HEK293T (cell line): ENCODE results near the gene OR4C45.

Experiments used
- BHLHE40 ChIP-seq: fragments of 450-650 bp; IDR thresholded peaks from 2 replicates; pipeline ENCODE4 v1.6.1; 2016; ENCODE audit warnings: mild to moderate bottlenecking, moderate library complexity, borderline replicate concordance
- ELF4 ChIP-seq: fragments of 450-650 bp; IDR thresholded peaks from 2 replicates; pipeline ENCODE4 v1.6.1; 2017; ENCODE audit warnings: antibody characterized with exemption
- FOXM1 ChIP-seq: fragments of 450-650 bp; IDR thresholded peaks from 2 replicates; pipeline ENCODE4 v1.6.1; 2017; ENCODE audit warnings: mild to moderate bottlenecking, borderline replicate concordance
- LEF1 ChIP-seq: fragments of 450-650 bp; IDR thresholded peaks from 2 replicates; pipeline ENCODE4 v1.6.1; 2017; ENCODE audit warnings: mild to moderate bottlenecking, borderline replicate concordance
- NFRKB ChIP-seq: fragments of 450-650 bp; IDR thresholded peaks from 2 replicates; pipeline ENCODE4 v1.6.1; 2016; ENCODE audit warnings: mild to moderate bottlenecking, moderate library complexity
- SP1 ChIP-seq: fragments of 450-650 bp; IDR thresholded peaks from 2 replicates; pipeline ENCODE4 v1.6.1; 2017
- SUZ12 ChIP-seq: fragments of 450-650 bp; IDR thresholded peaks from 2 replicates; pipeline ENCODE4 v1.6.1; 2016; ENCODE audit warnings: mild to moderate bottlenecking

DNA sequence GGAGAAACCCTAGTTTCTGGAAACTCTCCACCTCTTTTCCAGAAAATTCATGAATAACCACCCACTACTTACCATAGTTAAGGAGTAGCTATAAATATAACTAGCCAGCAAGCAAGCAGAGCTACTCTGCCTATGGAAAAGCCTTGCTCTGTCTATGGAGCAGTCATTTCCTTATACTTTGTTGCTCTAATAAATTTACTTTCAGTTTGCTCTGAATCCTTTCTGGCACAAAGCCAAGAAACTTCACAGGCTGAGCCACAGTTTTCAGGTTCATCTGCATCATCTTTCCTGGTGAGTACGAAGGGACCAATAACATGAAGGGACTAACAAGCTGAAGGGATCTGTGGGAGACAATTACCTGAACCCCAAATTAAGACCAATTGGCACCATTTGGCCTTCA is 4.6 kb downstream of the OR4C45 start:
- TF ChIP-seq BHLHE40 = no peak
- no peak for TF ChIP-seq ELF4
- no peak for TF ChIP-seq NFRKB
- no peak for TF ChIP-seq SP1
- no peak for TF ChIP-seq FOXM1
- no peak for TF ChIP-seq LEF1
- TF ChIP-seq SUZ12 = no peak
